Activated T-helper 2 cell treated with anti-CD3 and anti-CD28 coated beads, Interferon-gamma antibody, Interleukin-2, Interleukin-4, amounts not matched to agents 10 μg/mL and 5 μg/mL and 100 μg/mL, durations not matched to agents 14 hours and 24 hours and 36 hours (primary cell): ENCODE results near the gene TANC2. TPM values are rescaled to one million over a fixed set of nuclear protein-coding genes. Genes with fewer than 3 reads are reported as not detected.

Experiments used
- DNase-seq: peaks from one replicate; pipeline ENCODE4 v3.0.0; 2021; ENCODE audit warnings: low spot score
- H3K27ac Mint-ChIP-seq: one replicate; pipeline ENCODE4 v1.8.0; 2021; ENCODE audit warnings: mixed read lengths
- H3K27me3 Mint-ChIP-seq: one replicate; pipeline ENCODE4 v1.8.0; 2021; ENCODE audit warnings: low read depth, mixed read lengths
- H3K36me3 Mint-ChIP-seq: one replicate; pipeline ENCODE4 v1.8.0; 2021; ENCODE audit warnings: low read depth, mixed read lengths
- H3K4me1 Mint-ChIP-seq: one replicate; pipeline ENCODE4 v1.8.0; 2021; ENCODE audit warnings: low read depth, mixed read lengths
- H3K4me3 Mint-ChIP-seq: one replicate; pipeline ENCODE4 v1.8.0; 2021; ENCODE audit warnings: low read depth, mild to moderate bottlenecking, moderate library complexity, mixed read lengths
- H3K9me3 Mint-ChIP-seq: one replicate; pipeline ENCODE4 v1.8.0; 2021; ENCODE audit warnings: mixed read lengths
- intact Hi-C: fragments of 100-400 bp; cut with micrococcal nuclease; formaldehyde crosslinking; loops from one replicate; pipeline ENCODE4 v1.15.1; 2023
- total RNA-seq: library from RNA; stranded (reverse); gene quantifications from 2 replicates; pipeline ENCODE4 v1.2.3, GENCODE V29; 2022

The TANC2 gene
- 1.5 and 1.7 TPM in 2 replicates for total RNA-seq

DNA sequence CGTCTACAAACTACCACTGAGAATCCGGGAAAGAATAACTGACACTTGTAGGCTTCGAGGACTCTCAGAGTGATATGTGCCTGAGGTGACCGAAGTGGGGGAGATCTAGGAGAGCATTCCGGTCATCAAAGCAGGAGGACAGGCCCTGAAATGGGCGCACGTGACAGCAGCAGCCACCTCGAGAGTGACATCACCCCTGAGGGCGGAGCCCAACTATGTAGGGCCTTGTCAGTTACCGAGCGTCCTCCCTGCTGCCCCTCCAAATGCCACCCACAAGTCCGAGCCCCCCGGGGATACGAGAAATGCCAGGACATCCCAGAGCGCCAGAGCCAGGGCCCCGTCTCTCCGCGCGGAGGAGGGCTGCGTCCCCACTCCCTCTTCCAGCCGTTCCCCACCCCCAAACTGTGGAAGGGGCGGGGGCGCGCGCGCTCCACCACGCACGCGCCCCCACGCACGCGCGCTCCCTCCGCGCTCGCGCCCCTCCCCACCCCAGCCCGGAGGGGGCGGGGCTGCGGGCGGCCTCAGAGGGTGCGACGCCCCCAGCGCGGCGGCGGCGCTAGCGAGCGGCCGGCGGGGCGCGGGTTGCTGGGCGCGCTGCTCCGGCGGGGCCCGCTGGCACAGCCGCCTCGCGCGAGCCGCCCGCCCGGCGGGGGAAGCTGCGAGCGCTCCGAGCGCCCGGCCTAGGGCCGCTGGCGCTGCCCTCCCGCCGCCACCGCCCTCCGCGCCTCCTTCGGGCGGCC is at the start of gene TANC2:
Gene TANC2 (plus strand): TSS at position 550 of the 740 bp plus-strand sequence. CDS start 43,325 bp downstream, outside the sequence.
- Mint-ChIP-seq H3K4me3 (peak within 1 kb of the TSS; percentile 74), H3K27ac (peak within 1 kb of the TSS; percentile 80), H3K9me3 (no peaks in the 10 kb centered on the region), H3K36me3 (no peaks in the 10 kb centered on the region), H3K4me1 (peaks cover 33% of the 10 kb centered on the region), H3K27me3 (peaks cover 68% of the 10 kb centered on the region)
- intact Hi-C loops: loop anchor here (1.0 to 5.0 kb wide), 4 partner anchors 242 to 904 kb away; no protein-coding TSS in a partner anchor
- DNase-seq: peak; percentile 67

- no peaks in the 10 kb centered on the region for H3K4me1 Mint-ChIP-seq
- H3K4me3 Mint-ChIP-seq: no peak overlapping the region
- intact Hi-C loops: no loop called here
- H3K27me3 Mint-ChIP-seq: peaks cover 11% of the 10 kb centered on the region
- no peak overlapping the region for H3K27ac Mint-ChIP-seq
- H3K36me3 Mint-ChIP-seq: no peaks in the 10 kb centered on the region
- no peaks in the 10 kb centered on the region for H3K9me3 Mint-ChIP-seq
- DNase-seq: no peak
These were observed 49.1 kb upstream of the TANC2 start for GRCh38 chr17:62916684-62917571.

GRCh38 chr17:62919388-62919787 is 46.6 kb upstream of the TANC2 start:
- Mint-ChIP-seq H3K9me3 (no peaks in the 10 kb centered on the region), H3K4me3 (no peak overlapping the region), H3K27ac (no peak overlapping the region), H3K4me1 (no peaks in the 10 kb centered on the region), H3K36me3 (no peaks in the 10 kb centered on the region), H3K27me3 (peaks cover 3% of the 10 kb centered on the region)
- DNase-seq: no peak
- intact Hi-C loops: no loop called here

GRCh38 chr17:62920300-62920699 is 45.7 kb upstream of the TANC2 start:
- intact Hi-C loops: no loop called here
- H3K4me1 Mint-ChIP-seq: no peaks in the 10 kb centered on the region
- H3K9me3 Mint-ChIP-seq: no peaks in the 10 kb centered on the region
- no peak overlapping the region for H3K27ac Mint-ChIP-seq
- H3K27me3 Mint-ChIP-seq: no peaks in the 10 kb centered on the region
- no peaks in the 10 kb centered on the region for H3K36me3 Mint-ChIP-seq
- DNase-seq: no peak
- H3K4me3 Mint-ChIP-seq: no peak overlapping the region

DNA sequence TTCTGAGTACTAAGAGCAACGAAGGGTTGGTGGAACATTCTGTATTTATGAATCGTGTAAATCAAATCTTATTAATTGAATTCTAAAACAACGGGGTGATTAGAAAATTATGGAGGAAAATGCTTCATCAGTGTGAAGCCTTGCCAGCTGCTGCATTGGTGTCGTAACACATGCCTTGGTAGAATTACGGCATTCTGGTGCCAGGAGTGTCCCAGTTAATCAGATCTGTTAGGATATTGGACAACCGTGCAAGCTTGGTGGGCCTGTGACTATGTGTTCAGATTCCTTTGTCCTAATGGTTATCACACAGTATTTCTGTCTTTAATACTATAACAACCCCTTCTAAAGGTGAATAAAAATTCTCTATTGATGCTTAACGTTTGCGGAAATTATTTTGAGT is 44.2 kb upstream of the TANC2 start:
- H3K27ac Mint-ChIP-seq: no peak overlapping the region
- no peak for DNase-seq
- intact Hi-C loops: no loop called here
- no peaks in the 10 kb centered on the region for H3K4me1 Mint-ChIP-seq
- H3K9me3 Mint-ChIP-seq: no peaks in the 10 kb centered on the region
- no peak overlapping the region for H3K4me3 Mint-ChIP-seq
- no peaks in the 10 kb centered on the region for H3K27me3 Mint-ChIP-seq
- no peaks in the 10 kb centered on the region for H3K36me3 Mint-ChIP-seq

- Mint-ChIP-seq H3K27me3 (peaks cover 3% of the 10 kb centered on the region), H3K27ac (no peak overlapping the region), H3K9me3 (no peaks in the 10 kb centered on the region), H3K36me3 (no peaks in the 10 kb centered on the region), H3K4me3 (no peak overlapping the region), H3K4me1 (no peaks in the 10 kb centered on the region)
- intact Hi-C loops: no loop called here
- no peak for DNase-seq
These were observed 42.5 kb upstream of the TANC2 start for GRCh38 chr17:62923258-62924150.

DNA sequence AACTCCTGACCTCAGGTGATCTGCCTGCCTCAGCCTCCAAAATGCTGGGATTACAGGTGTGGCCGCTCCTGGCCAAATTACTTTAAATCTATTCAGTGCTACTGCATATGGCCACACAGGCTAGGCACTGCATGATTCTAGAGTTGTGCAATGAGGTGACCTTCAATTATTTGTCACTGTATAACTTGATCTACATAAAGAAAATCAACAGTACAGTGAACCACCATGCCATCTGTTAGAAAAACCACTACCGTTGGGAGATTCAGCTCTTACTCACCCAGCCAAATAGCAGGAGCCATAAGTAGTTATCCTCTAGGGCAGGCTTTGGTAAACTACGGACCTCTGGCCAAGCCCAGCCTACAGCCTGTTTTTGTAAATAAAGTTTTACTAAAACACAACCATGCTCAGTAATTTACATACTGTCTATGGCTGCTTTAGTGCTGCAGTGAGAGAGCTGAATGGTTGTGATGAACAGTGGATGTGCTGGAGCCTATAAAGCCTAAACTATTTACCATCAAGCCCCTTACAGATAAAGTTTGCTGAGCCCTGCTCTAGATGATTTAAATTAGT is 40.7 kb upstream of the TANC2 start:
- no peak overlapping the region for H3K27ac Mint-ChIP-seq
- no peaks in the 10 kb centered on the region for H3K9me3 Mint-ChIP-seq
- no peak overlapping the region for H3K4me3 Mint-ChIP-seq
- no peaks in the 10 kb centered on the region for H3K36me3 Mint-ChIP-seq
- intact Hi-C loops: no loop called here
- peaks cover 3% of the 10 kb centered on the region for H3K27me3 Mint-ChIP-seq
- DNase-seq: no peak
- H3K4me1 Mint-ChIP-seq: no peaks in the 10 kb centered on the region

DNA sequence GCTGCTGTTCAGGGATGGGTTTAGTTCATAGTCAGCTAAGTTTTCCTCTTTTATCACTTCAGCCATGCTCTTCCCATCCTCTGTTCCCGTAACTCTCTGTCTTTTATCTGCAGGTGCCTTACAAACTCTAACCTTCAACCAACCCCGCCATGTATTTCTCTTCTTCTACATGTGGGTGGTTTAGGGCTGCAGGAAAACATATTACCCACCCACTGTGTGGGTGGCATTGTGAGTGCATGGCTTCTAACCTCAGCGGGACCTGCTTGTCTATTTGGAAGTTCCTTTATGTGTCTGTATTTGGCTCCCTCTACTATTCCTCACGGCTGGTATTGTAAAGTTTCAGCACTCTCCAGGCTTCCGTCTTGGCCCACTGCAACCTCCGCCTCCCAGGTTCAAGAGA is 39.0 kb upstream of the TANC2 start:
- intact Hi-C loops: no loop called here
- no peaks in the 10 kb centered on the region for H3K4me1 Mint-ChIP-seq
- H3K27me3 Mint-ChIP-seq: peaks cover 3% of the 10 kb centered on the region
- no peaks in the 10 kb centered on the region for H3K9me3 Mint-ChIP-seq
- H3K36me3 Mint-ChIP-seq: no peaks in the 10 kb centered on the region
- no peak for DNase-seq
- no peak overlapping the region for H3K27ac Mint-ChIP-seq
- no peak overlapping the region for H3K4me3 Mint-ChIP-seq

- no peak for DNase-seq
- no peaks in the 10 kb centered on the region for H3K36me3 Mint-ChIP-seq
- no peaks in the 10 kb centered on the region for H3K9me3 Mint-ChIP-seq
- no peaks in the 10 kb centered on the region for H3K4me1 Mint-ChIP-seq
- H3K27ac Mint-ChIP-seq: no peak overlapping the region
- H3K4me3 Mint-ChIP-seq: no peak overlapping the region
- H3K27me3 Mint-ChIP-seq: peaks cover 13% of the 10 kb centered on the region
- intact Hi-C loops: no loop called here
These were observed 36.7 kb upstream of the TANC2 start for GRCh38 chr17:62929320-62929719.

- H3K4me1 Mint-ChIP-seq: no peaks in the 10 kb centered on the region
- DNase-seq: no peak
- H3K4me3 Mint-ChIP-seq: no peak overlapping the region
- H3K27ac Mint-ChIP-seq: no peak overlapping the region
- no peaks in the 10 kb centered on the region for H3K9me3 Mint-ChIP-seq
- H3K27me3 Mint-ChIP-seq: peaks cover 16% of the 10 kb centered on the region
- intact Hi-C loops: no loop called here
- no peaks in the 10 kb centered on the region for H3K36me3 Mint-ChIP-seq
These were observed 34.9 kb upstream of the TANC2 start for GRCh38 chr17:62931101-62931500.

DNA sequence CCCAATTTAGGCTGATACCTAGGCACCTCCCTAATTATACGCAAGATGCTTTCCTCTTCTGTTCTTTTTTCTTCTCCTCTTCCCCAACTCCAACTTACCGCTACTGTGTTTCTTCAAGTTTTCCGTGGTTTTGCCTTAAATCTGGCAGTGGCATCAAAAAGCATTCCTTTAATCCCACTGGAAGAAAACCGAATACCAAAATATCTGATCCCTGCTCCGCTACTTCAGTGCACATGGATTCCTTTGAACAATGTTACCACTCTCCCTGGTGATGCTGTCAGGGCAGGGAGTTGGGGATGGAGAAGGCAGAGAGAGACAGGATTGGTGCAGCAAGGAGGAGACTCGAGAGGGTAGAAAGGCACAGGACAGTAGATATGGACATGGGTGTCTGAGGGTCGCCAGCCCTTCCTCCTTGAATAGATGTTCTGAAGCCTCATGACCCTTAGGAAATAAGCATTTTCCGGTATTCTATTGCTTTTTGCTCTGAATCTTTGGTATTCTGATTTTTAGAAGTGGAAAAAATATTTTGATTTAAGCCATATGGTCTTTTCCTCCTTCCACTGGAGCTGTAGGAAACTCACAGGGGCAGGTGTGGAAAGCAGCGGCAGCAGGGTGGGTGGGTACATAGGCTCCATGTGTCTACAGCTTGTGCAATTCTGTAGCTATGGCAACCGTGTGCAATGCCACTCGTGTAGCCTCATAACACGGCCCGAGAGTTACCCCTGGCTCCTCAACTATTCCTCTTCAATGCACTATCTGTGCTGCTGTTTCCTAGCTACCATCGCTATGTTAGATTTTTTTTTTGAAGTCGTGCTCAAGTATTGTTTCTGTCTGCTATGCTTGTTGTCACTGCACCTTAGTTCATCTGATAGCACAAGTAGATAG is 32.3 kb upstream of the TANC2 start:
- no peak for DNase-seq
- intact Hi-C loops: no loop called here
- Mint-ChIP-seq H3K9me3 (no peaks in the 10 kb centered on the region), H3K4me1 (no peaks in the 10 kb centered on the region), H3K36me3 (no peaks in the 10 kb centered on the region), H3K27ac (no peak overlapping the region), H3K4me3 (no peak overlapping the region), H3K27me3 (peaks cover 17% of the 10 kb centered on the region)
